AG09309 (cell line): ENCODE measurements around the gene KIFC3.
A peak's percentile ranks its signal among the peaks of the same experiment; 100 is the strongest.
"Not testable (repeated sequence)": the region's sequence is repeated elsewhere in the genome, so short reads cannot be mapped to it uniquely, and the experiment has no call there.

Source experiments
- DNase-seq: peaks from one replicate; pipeline ENCODE4 v3.0.0-alpha.2; 2010; ENCODE audit warnings: low read depth
- H3K4me3 ChIP-seq: 2 replicates; pipeline ENCODE4 v1.5.1; 2011; ENCODE audit warnings: mild to moderate bottlenecking, low read depth, low read length, moderate library complexity; ENCODE audit not compliant: control insufficient read depth
- CTCF ChIP-seq: IDR thresholded peaks from 2 replicates; pipeline ENCODE4 v1.5.1; 2011; ENCODE audit warnings: mild to moderate bottlenecking, low read depth, low read length, inconsistent platforms; ENCODE audit not compliant: insufficient read depth, control insufficient read depth; ENCODE audit errors: missing control alignments

The KIFC3 gene

GRCh38 chr16:57797526-57798266 is 4.6 kb downstream of the KIFC3 start:
- H3K4me3 ChIP-seq: no peak overlapping the region
- DNase-seq: no peak

GRCh38 chr16:57797216-57797525 is 5.1 kb downstream of the KIFC3 start:
- no peak for DNase-seq
- TF ChIP-seq CTCF: no peak
- H3K4me3 ChIP-seq: no peak overlapping the region

More at GRCh38 chr16:57797526-57798266, 4.6 kb downstream of the KIFC3 start:
- TF ChIP-seq CTCF: no peak

- not testable (repeated sequence) for DNase-seq, H3K4me3 ChIP-seq
These were observed 6.3 kb downstream of the KIFC3 start for GRCh38 chr16:57796014-57796413.

GRCh38 chr16:57795431-57795878 is 6.8 kb downstream of the KIFC3 start:
- no peak for DNase-seq
- TF ChIP-seq CTCF: peak; percentile 54
- H3K4me3 ChIP-seq: no peak overlapping the region

GRCh38 chr16:57794849-57795430 is 7.4 kb downstream of the KIFC3 start:
- no peak for DNase-seq
- TF ChIP-seq CTCF: no peak
- no peak overlapping the region for H3K4me3 ChIP-seq

GRCh38 chr16:57791893-57792461 is 10.3 kb downstream of the KIFC3 start:
- no peak for TF ChIP-seq CTCF
- H3K4me3 ChIP-seq: no peak overlapping the region
- DNase-seq: no peak

GRCh38 chr16:57791195-57791892 is 10.9 kb downstream of the KIFC3 start:
- no peak overlapping the region for H3K4me3 ChIP-seq
- no peak for DNase-seq
- no peak for TF ChIP-seq CTCF
